ENCODE measurements around the gene TAF4. TPM values are rescaled to one million over a fixed set of nuclear protein-coding genes. Genes with fewer than 3 reads are reported as not detected.

The TAF4 gene
- total RNA-seq, 4 donors from 2014 or later = 12.0 to 19.9 (median 16.2) TPM

DNA sequence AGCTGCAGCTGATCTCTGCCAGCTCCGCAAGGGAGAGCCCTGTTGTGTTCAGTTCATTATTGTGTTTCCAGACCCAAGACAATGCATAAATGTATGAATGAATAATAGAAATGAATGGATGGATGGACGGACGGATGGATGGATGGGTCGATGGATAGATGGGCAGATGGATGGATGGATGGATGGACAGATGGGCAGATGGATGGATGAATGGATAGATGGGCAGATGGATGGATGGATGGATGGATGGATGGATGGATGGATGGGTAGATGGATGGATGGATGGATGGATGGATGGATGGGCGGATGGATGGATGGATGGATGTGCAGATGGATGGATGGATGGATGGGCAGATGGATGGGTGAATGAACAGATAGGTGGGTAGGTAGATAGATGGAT, 39.9 kb upstream of the TAF4 start:
- Histone ChIP-seq H3K36me3 (no peaks in the 10 kb centered on the region), H3K9me3 (peaks cover 7 to 63% (median 52%) of the 10 kb centered on the region in 4 donors), H3K27ac (replicated peaks in 1 of 4) (no peak overlapping the region), H3K4me3 (no peak overlapping the region), H3K4me1 (no peaks in the 10 kb centered on the region), H3K27me3 (peaks cover 0 to 36% (median 0%) of the 10 kb centered on the region in 4 donors)
- TF ChIP-seq, protein P1, sequence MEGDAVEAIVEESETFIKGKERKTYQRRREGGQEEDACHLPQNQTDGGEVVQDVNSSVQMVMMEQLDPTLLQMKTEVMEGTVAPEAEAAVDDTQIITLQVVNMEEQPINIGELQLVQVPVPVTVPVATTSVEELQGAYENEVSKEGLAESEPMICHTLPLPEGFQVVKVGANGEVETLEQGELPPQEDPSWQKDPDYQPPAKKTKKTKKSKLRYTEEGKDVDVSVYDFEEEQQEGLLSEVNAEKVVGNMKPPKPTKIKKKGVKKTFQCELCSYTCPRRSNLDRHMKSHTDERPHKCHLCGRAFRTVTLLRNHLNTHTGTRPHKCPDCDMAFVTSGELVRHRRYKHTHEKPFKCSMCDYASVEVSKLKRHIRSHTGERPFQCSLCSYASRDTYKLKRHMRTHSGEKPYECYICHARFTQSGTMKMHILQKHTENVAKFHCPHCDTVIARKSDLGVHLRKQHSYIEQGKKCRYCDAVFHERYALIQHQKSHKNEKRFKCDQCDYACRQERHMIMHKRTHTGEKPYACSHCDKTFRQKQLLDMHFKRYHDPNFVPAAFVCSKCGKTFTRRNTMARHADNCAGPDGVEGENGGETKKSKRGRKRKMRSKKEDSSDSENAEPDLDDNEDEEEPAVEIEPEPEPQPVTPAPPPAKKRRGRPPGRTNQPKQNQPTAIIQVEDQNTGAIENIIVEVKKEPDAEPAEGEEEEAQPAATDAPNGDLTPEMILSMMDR (IDR thresholded peaks at IDR 0.05) = no peak
- TF ChIP-seq EP300 (IDR thresholded peaks at IDR 0.05) = no peak
- TF ChIP-seq POLR2AphosphoS5 (IDR thresholded peaks at IDR 0.05) = no peak
- TF ChIP-seq POLR2A (IDR thresholded peaks at IDR 0.05; ENCODE audit: low read depth) = no peak
- WGBS = 92% methylated on average over 5 of the region's 5 CpGs
- intact Hi-C loops (cut with DNase I) = no loop called here
- DNase-seq (ENCODE audit: extremely low spot score) = no peak

DNA sequence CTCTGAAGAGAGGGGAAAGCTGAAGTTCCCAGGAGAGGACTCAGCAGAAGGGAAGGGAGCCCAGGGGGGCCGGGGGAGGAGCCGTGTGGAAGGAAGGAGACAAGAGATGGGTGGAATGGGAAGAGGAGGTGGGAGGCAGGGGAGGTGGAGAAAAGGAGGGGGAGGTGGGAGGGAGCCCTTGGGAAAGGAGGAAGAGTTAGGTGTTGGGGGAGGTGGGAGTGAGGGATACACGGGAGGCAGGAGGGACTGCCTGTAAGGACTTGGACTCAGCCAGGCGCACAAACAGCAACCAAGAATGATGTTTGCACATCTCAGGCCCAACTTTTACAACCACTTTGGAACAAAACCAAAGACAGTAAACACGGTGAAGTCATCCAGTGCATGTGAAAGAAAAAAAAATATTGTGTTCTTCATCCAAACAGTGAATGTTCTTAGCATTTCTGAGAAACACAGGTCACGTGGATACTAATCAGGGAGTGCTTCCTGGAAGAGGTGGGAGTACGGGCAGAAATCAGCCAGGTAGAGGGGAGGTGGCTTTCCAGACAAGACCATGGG, 39.2 kb upstream of the TAF4 start:
- Histone ChIP-seq H3K4me3 (no peak overlapping the region), H3K27ac (replicated peaks in 1 of 4) (no peak overlapping the region), H3K27me3 (peaks cover 0 to 36% (median 0%) of the 10 kb centered on the region in 4 donors), H3K9me3 (peaks cover 7 to 64% (median 52%) of the 10 kb centered on the region in 4 donors), H3K4me1 (no peaks in the 10 kb centered on the region), H3K36me3 (no peaks in the 10 kb centered on the region)
- no peak for TF ChIP-seq POLR2A (IDR thresholded peaks at IDR 0.05; ENCODE audit: low read depth)
- no peak for TF ChIP-seq EP300 (IDR thresholded peaks at IDR 0.05)
- no peak for TF ChIP-seq POLR2AphosphoS5 (IDR thresholded peaks at IDR 0.05)
- TF ChIP-seq, protein P1 (IDR thresholded peaks at IDR 0.05) = no peak
- WGBS = 30% methylated on average over 7 of the region's 7 CpGs
- intact Hi-C loops (cut with DNase I) = no loop called here
- no peak for DNase-seq (ENCODE audit: extremely low spot score)

DNA sequence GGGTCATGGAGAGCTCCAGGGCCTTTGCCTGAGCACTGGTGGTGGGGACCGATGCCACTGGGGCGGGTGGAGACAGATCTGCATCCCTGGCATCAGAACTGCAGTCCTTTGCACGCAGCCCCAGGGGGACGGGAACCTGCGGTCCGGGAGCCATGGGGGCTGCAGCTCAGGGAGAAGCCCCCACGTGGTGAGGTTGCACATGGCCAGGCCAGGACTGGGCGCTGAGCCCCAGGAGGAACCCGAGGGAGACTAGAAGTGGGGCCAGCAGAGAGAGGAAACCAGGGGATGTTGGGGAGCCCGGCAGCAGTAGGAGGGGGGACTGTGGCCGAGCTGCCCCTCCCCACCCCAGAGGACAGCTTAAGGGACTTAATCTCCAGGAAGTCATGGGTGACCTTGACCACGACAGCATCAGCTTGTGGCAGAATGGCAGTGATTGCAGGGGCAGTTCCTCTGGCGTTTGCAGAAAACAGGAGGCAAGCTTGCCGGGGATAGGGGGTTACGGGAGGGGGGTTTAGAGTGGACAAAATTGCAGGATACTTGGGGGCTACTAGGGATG, 38.6 kb upstream of the TAF4 start:
- Histone ChIP-seq H3K4me3 (no peak overlapping the region), H3K4me1 (no peaks in the 10 kb centered on the region), H3K27ac (replicated peaks in 1 of 4) (no peak overlapping the region), H3K9me3 (peaks cover 5 to 60% (median 47%) of the 10 kb centered on the region in 4 donors), H3K36me3 (no peaks in the 10 kb centered on the region), H3K27me3 (peaks cover 0 to 36% (median 0%) of the 10 kb centered on the region in 4 donors)
- no peak for DNase-seq (ENCODE audit: extremely low spot score)
- TF ChIP-seq POLR2A (IDR thresholded peaks at IDR 0.05; ENCODE audit: low read depth) = no peak
- no peak for TF ChIP-seq POLR2AphosphoS5 (IDR thresholded peaks at IDR 0.05)
- TF ChIP-seq EP300 (IDR thresholded peaks at IDR 0.05) = no peak
- TF ChIP-seq, protein P1 (IDR thresholded peaks at IDR 0.05) = no peak
- 41% methylated on average over 10 of the region's 15 CpGs for WGBS
- intact Hi-C loops (cut with DNase I) = no loop called here

DNA sequence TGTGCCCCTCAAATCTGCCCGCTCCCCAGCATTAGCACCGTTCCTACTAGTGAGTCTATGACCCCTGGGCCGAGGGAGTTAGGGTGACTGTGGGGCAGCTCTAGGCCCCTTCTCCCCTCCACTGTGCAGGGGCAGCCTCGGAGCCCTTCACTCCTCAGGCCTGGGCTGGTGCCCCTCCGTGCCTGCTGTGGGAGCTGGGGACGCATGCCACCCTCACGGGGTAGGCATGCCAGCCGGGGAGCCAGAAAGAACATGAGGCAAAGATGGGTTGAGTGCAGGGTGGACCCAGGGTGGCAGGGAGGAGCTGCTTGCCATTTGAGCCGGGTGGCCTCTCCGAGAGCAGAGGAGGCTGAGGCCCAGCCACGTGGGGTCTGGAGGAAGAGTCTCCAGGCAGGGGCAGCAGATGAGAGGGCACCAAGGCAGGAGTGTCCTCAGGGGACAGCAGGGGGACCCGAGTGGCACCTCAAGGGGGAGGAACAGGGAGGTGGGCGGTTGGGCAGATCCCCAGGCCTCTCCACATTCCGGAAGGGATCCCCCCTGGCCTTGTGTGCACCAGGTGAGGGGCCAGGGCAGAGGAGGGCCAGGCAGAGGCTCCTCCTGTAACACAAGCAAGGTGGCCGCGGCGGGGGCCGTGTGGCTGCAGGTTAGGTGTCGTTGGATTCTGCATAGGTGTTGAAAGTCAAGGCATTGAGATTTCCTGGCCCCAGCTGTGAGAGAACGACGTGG, 38.0 kb upstream of the TAF4 start:
- peaks cover 0 to 36% (median 0%) of the 10 kb centered on the region in 4 donors for H3K27me3 ChIP-seq
- no peak overlapping the region for H3K4me3 ChIP-seq
- no peak for DNase-seq (ENCODE audit: extremely low spot score)
- no peaks in the 10 kb centered on the region for H3K4me1 ChIP-seq
- H3K36me3 ChIP-seq = no peaks in the 10 kb centered on the region
- no peak for TF ChIP-seq POLR2AphosphoS5 (IDR thresholded peaks at IDR 0.05)
- TF ChIP-seq, protein P1 (IDR thresholded peaks at IDR 0.05) = no peak
- no peak for TF ChIP-seq EP300 (IDR thresholded peaks at IDR 0.05)
- no peak for TF ChIP-seq POLR2A (IDR thresholded peaks at IDR 0.05; ENCODE audit: low read depth)
- intact Hi-C loops (cut with DNase I) = no loop called here
- H3K9me3 ChIP-seq = peaks cover 0 to 54% (median 40%) of the 10 kb centered on the region in 4 donors
- no peak overlapping the region for H3K27ac ChIP-seq (replicated peaks in 1 of 4)
- 77% methylated on average over 21 of the region's 21 CpGs for WGBS
